Loucy (cell line): ENCODE data around the gene PSMD7.

Experiments used
- H2AFZ ChIP-seq: fragments of 200-600 bp; sonication (generic); 2 replicates; pipeline ENCODE4 v1.6.0; 2016; ENCODE audit warnings: antibody characterized with exemption, mild to moderate bottlenecking, low read length, moderate library complexity
- H3F3A ChIP-seq: fragments of 200-600 bp; 2 replicates; pipeline ENCODE4 v1.6.0; 2016; ENCODE audit warnings: antibody characterized with exemption, low read depth, mild to moderate bottlenecking
- H3K27me3 ChIP-seq: fragments of 200-600 bp; sonication (generic); 2 replicates; pipeline ENCODE4 v1.6.1; 2014; ENCODE audit warnings: low read length, mild to moderate bottlenecking; ENCODE audit not compliant: insufficient read depth, poor library complexity, severe bottlenecking
- H3K36me3 ChIP-seq: fragments of 200-600 bp; sonication (generic); 2 replicates; pipeline ENCODE4 v1.6.1; 2016; ENCODE audit warnings: low read length; ENCODE audit not compliant: insufficient read depth
- H3K4me1 ChIP-seq: fragments of 200-600 bp; sonication (generic); 2 replicates; pipeline ENCODE4 v1.5.1; 2014; ENCODE audit warnings: low read length, mild to moderate bottlenecking; ENCODE audit not compliant: insufficient read depth, poor library complexity, severe bottlenecking
- H3K4me2 ChIP-seq: fragments of 200-600 bp; sonication (generic); 2 replicates; pipeline ENCODE4 v1.6.0; 2014; ENCODE audit warnings: antibody characterized with exemption, low read length, low read depth, mild to moderate bottlenecking; ENCODE audit not compliant: poor library complexity, severe bottlenecking
- H3K4me3 ChIP-seq: fragments of 200-600 bp; sonication (generic); 2 replicates; pipeline ENCODE4 v1.5.1; 2014; ENCODE audit warnings: low read length, mild to moderate bottlenecking, mixed read lengths; ENCODE audit not compliant: poor library complexity, severe bottlenecking
- H3K79me2 ChIP-seq: fragments of 200-600 bp; sonication (generic); 2 replicates; pipeline ENCODE4 v1.6.1; 2014; ENCODE audit warnings: low read length; ENCODE audit not compliant: insufficient read depth
- H3K9ac ChIP-seq: fragments of 200-600 bp; sonication (generic); 2 replicates; pipeline ENCODE4 v1.6.0; 2014; ENCODE audit warnings: mild to moderate bottlenecking, low read depth, low read length, moderate library complexity; ENCODE audit not compliant: poor library complexity, severe bottlenecking
- H3K9me2 ChIP-seq: fragments of 200-600 bp; sonication (generic); replicated peaks from 2 replicates; pipeline ENCODE4 v1.6.1; 2016; ENCODE audit warnings: low read depth, low read length, mixed read lengths
- H3K9me3 ChIP-seq: fragments of 200-600 bp; sonication (generic); 2 replicates; pipeline ENCODE4 v1.6.1; 2014; ENCODE audit warnings: mild to moderate bottlenecking, antibody characterized with exemption, low read length, low read depth; ENCODE audit not compliant: insufficient read depth
- H4K20me1 ChIP-seq: fragments of 200-600 bp; sonication (generic); 2 replicates; pipeline ENCODE4 v1.6.0; 2014; ENCODE audit warnings: antibody characterized with exemption, low read length, mild to moderate bottlenecking; ENCODE audit not compliant: insufficient read depth, poor library complexity, severe bottlenecking
- EZH2phosphoT487 ChIP-seq: fragments of 200-600 bp; IDR thresholded peaks from 2 replicates; pipeline ENCODE4 v1.6.1; 2018; ENCODE audit warnings: antibody characterized with exemption, mild to moderate bottlenecking, moderate library complexity, borderline replicate concordance
- TF ChIP-seq, protein P1 (sequence below): fragments of 200-600 bp; sonication (generic); conservative IDR thresholded peaks from 2 replicates; pipeline ENCODE4 v1.5.1; 2014; ENCODE audit warnings: mild to moderate bottlenecking, antibody characterized with exemption, low read length

Gene PSMD7

DNA sequence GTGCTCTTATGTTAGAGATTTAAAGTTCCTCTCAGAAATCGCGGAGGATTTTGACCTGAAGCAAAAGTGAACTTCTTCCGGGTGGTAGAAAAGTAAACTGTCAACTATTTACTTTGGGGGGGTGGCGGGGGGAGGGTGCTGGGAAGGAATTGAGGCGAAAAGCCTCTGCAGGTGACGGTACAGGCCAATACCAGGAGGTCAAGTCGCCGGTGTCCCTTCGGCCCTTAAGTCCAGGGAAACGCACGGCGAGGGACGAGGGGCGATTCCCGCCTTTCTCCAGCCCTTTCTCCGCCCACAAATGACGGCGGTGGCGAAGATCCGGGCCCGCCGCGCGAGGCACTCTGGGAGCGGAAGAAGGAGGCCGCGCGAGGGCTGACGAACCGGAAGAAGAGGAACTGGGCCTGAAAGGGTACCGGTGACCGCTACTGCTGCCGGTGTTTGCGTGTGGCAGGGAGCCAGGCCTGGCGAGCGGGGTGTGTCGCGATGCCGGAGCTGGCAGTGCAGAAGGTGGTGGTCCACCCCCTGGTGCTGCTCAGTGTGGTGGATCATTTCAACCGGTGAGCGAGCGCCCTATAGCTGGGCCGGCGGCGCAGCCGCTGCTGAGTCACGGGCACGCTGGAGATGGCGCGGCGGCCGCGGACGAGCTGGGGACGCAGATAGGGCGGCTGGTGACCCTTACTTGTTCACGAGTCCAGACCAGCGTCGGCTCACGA, at the start of gene PSMD7:
TSS of gene PSMD7 (plus strand) at position 383 of the 713 bp plus-strand sequence. CDS start at position 484, 101 bp downstream.
- Histone ChIP-seq H3K4me1 (peaks cover 32% of the 10 kb centered on the region), H3K4me3 (peak within 1 kb of the TSS; percentile 88), H3K9me3 (no peaks in the 10 kb centered on the region), H2AFZ (peak within 1 kb of the TSS; percentile 82), H3K9me2 (no peaks in the 10 kb centered on the region), H4K20me1 (peaks cover 36% of the 10 kb centered on the region), H3F3A (no peaks in the 10 kb centered on the region), H3K79me2 (peaks cover 57% of the 10 kb centered on the region), H3K9ac (peak within 1 kb of the TSS; percentile 85), H3K27me3 (peaks cover 5% of the 10 kb centered on the region), H3K4me2 (peak within 1 kb of the TSS; percentile 87), H3K36me3 (peaks cover 12% of the 10 kb centered on the region; the same call in 1 of the 2 replicates)
- TF ChIP-seq, protein P1, sequence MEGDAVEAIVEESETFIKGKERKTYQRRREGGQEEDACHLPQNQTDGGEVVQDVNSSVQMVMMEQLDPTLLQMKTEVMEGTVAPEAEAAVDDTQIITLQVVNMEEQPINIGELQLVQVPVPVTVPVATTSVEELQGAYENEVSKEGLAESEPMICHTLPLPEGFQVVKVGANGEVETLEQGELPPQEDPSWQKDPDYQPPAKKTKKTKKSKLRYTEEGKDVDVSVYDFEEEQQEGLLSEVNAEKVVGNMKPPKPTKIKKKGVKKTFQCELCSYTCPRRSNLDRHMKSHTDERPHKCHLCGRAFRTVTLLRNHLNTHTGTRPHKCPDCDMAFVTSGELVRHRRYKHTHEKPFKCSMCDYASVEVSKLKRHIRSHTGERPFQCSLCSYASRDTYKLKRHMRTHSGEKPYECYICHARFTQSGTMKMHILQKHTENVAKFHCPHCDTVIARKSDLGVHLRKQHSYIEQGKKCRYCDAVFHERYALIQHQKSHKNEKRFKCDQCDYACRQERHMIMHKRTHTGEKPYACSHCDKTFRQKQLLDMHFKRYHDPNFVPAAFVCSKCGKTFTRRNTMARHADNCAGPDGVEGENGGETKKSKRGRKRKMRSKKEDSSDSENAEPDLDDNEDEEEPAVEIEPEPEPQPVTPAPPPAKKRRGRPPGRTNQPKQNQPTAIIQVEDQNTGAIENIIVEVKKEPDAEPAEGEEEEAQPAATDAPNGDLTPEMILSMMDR, result no peak
- no peak for TF ChIP-seq EZH2phosphoT487

DNA sequence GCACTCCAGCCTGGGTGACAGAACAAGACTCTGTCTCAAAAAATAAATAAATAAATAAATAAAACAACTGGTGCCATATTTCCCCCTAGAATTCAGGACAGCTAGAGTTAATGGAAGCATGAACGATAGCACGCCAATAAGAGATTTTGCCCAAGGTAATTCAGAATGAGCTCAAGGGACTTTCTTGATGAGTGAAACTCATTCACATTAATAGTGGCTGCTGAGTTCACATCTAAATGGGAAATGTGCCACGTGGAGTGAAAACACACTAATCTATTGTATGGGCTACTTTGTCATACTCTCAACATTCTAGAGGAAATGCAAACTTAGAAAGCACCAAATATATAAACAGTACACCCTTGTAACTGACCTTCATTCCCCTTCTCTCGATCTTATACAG, 47.4 kb upstream of the PSMD7 start:
- H3K9me2 ChIP-seq, result no peaks in the 10 kb centered on the region
- H3K27me3 ChIP-seq, result no peaks in the 10 kb centered on the region
- no peaks in the 10 kb centered on the region for H3K9me3 ChIP-seq
- TF ChIP-seq EZH2phosphoT487, result no peak
- TF ChIP-seq, protein P1, result no peak
- no peak overlapping the region for H3K4me2 ChIP-seq
- no peak overlapping the region for H3K9ac ChIP-seq
- H4K20me1 ChIP-seq, result no peaks in the 10 kb centered on the region
- no peaks in the 10 kb centered on the region for H3K4me1 ChIP-seq
- H3K36me3 ChIP-seq, result no peaks in the 10 kb centered on the region
- no peak overlapping the region for H2AFZ ChIP-seq
- H3K79me2 ChIP-seq, result no peaks in the 10 kb centered on the region
- H3K4me3 ChIP-seq, result no peak overlapping the region
- no peaks in the 10 kb centered on the region for H3F3A ChIP-seq

DNA sequence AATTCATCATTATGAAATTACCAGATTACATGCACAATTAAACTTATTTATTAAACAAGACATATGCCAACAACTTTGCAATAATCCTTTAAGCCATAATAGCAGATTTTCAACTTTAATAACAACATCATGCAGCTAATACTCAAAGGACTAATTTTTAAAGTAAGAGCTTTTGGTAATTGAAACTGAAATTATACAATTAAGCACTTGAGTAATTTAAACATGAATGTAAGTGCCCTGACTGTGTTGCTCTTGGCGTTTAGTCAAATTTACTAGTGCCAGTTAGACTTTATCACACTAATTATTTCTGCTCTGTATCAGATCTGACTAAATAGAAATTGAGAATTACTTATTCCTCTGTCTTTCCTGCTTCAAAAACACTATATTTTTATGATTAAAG, 46.8 kb upstream of the PSMD7 start:
- Histone ChIP-seq H3K9me2 (no peaks in the 10 kb centered on the region), H3K4me3 (no peak overlapping the region)
- TF ChIP-seq EZH2phosphoT487, result no peak
- TF ChIP-seq, protein P1, result no peak

More for the DNA sequence above, 46.8 kb upstream of the PSMD7 start:
- Histone ChIP-seq H3K79me2 (no peaks in the 10 kb centered on the region), H3K9me3 (no peaks in the 10 kb centered on the region), H2AFZ (no peak overlapping the region), H3K4me2 (no peak overlapping the region), H3K27me3 (no peaks in the 10 kb centered on the region), H3K9ac (no peak overlapping the region), H3K36me3 (no peaks in the 10 kb centered on the region), H3F3A (no peaks in the 10 kb centered on the region), H3K4me1 (no peaks in the 10 kb centered on the region), H4K20me1 (no peaks in the 10 kb centered on the region)
